ENCODE data around the gene ZNF81. TPM values are rescaled to one million over a fixed set of nuclear protein-coding genes. Genes with fewer than 3 reads are reported as not detected.
"Not testable (repeated sequence)": the region's sequence is repeated elsewhere in the genome, so short reads cannot be mapped to it uniquely, and the experiment has no call there.

ZNF81 gene
- total RNA-seq, 4 donors from 2014 or later = 5.0 to 13.4 (median 7.6) TPM

- Histone ChIP-seq H3K4me1 (no peaks in the 10 kb centered on the region), H3K9me3 (peaks cover 0 to 15% (median 0%) of the 10 kb centered on the region in 3 donors), H3K27ac (no peak overlapping the region), H3K36me3 (peaks cover 0 to 18% of the 10 kb centered on the region in 2 donors), H3K4me3 (no peak overlapping the region), H3K27me3 (no peaks in the 10 kb centered on the region)
- TF ChIP-seq EP300 (IDR thresholded peaks at IDR 0.05) (no peak), CTCF (IDR thresholded peaks at IDR 0.05) (no peak), POLR2A (IDR thresholded peaks at IDR 0.05) (no peak), POLR2AphosphoS5 (IDR thresholded peaks at IDR 0.05) (no peak)
- WGBS, 2 donors (ENCODE audit: low coverage in 1 of 2) = 88% methylated on average over 2 of the region's 2 CpGs; no CpG with 5 or more reads in 1 of the 2 donors
- ATAC-seq = no peak
These were observed 79.3 kb downstream of the ZNF81 start for GRCh38 chrX:47915886-47916493.

- Histone ChIP-seq H3K36me3 (peaks cover 0 to 18% of the 10 kb centered on the region in 2 donors), H3K27ac (no peak overlapping the region), H3K9me3 (peaks cover 0 to 15% (median 0%) of the 10 kb centered on the region in 3 donors), H3K27me3 (no peaks in the 10 kb centered on the region), H3K4me1 (no peaks in the 10 kb centered on the region), H3K4me3 (no peak overlapping the region)
- ATAC-seq = no peak
- 73 to 100% methylated on average over 1 of the region's 1 CpG for WGBS, 2 donors (ENCODE audit: low coverage in 1 of 2)
- TF ChIP-seq EP300 (IDR thresholded peaks at IDR 0.05) = no peak
- no peak for TF ChIP-seq CTCF (IDR thresholded peaks at IDR 0.05)
- no peak for TF ChIP-seq POLR2AphosphoS5 (IDR thresholded peaks at IDR 0.05)
- no peak for TF ChIP-seq POLR2A (IDR thresholded peaks at IDR 0.05)
These were observed 81.6 kb downstream of the ZNF81 start for GRCh38 chrX:47918274-47918673.

GRCh38 chrX:47927212-47927611 lies 90.5 kb downstream of the ZNF81 start:
- Histone ChIP-seq H3K4me1 (no peaks in the 10 kb centered on the region), H3K36me3 (no peaks in the 10 kb centered on the region), H3K27ac (no peak overlapping the region), H3K27me3 (no peaks in the 10 kb centered on the region), H3K9me3 (no peaks in the 10 kb centered on the region), H3K4me3 (no peak overlapping the region)
- TF ChIP-seq POLR2A (IDR thresholded peaks at IDR 0.05) = no peak
- ATAC-seq = no peak
- WGBS, 2 donors (ENCODE audit: low coverage in 1 of 2) = 84 to 89% methylated on average over 1 to 2 of the region's 2 CpGs

GRCh38 chrX:47931970-47932369 lies 95.3 kb downstream of the ZNF81 start:
- H3K27ac ChIP-seq, ATAC-seq, H3K27me3 ChIP-seq, H3K4me3 ChIP-seq, H3K36me3 ChIP-seq, H3K4me1 ChIP-seq, H3K9me3 ChIP-seq: not testable (repeated sequence)
- WGBS, 2 donors (ENCODE audit: low coverage in 1 of 2) = 67 to 100% methylated on average over 1 of the region's 3 CpGs

- Histone ChIP-seq H3K36me3 (no peaks in the 10 kb centered on the region), H3K4me3 (no peak overlapping the region), H3K27me3 (no peaks in the 10 kb centered on the region), H3K4me1 (no peaks in the 10 kb centered on the region), H3K27ac (no peak overlapping the region), H3K9me3 (no peaks in the 10 kb centered on the region)
- no peak for ATAC-seq
- TF ChIP-seq EP300 (IDR thresholded peaks at IDR 0.05) (no peak), POLR2AphosphoS5 (IDR thresholded peaks at IDR 0.05) (no peak), CTCF (IDR thresholded peaks at IDR 0.05) (no peak), POLR2A (IDR thresholded peaks at IDR 0.05) (no peak)
- 45 to 66% methylated on average over 5 of the region's 5 CpGs for WGBS, 2 donors (ENCODE audit: low coverage in 1 of 2)
These were observed 97.2 kb downstream of the ZNF81 start for GRCh38 chrX:47933946-47934345.

- Histone ChIP-seq H3K27ac (no peak overlapping the region), H3K27me3 (no peaks in the 10 kb centered on the region), H3K9me3 (no peaks in the 10 kb centered on the region), H3K4me3 (no peak overlapping the region), H3K36me3 (no peaks in the 10 kb centered on the region), H3K4me1 (no peaks in the 10 kb centered on the region)
- TF ChIP-seq CTCF (IDR thresholded peaks at IDR 0.05) (no peak), EP300 (IDR thresholded peaks at IDR 0.05) (no peak), POLR2AphosphoS5 (IDR thresholded peaks at IDR 0.05) (no peak), POLR2A (IDR thresholded peaks at IDR 0.05) (no peak)
- no peak for ATAC-seq
- 0 to 49% methylated on average over 1 to 6 of the region's 15 CpGs for WGBS, 2 donors (ENCODE audit: low coverage in 1 of 2)
These were observed 99.7 kb downstream of the ZNF81 start for GRCh38 chrX:47936224-47936939.

Data from gastroesophageal sphincter (tissue), 4 donors.